Tibial nerve (tissue), 4 donors: ENCODE measurements around the gene GPR3. TPM values are rescaled to one million over a fixed set of nuclear protein-coding genes. Genes with fewer than 3 reads are reported as not detected.

ENCODE experiments used
- DNase-seq, 2 donors: peaks; one replicate each; pipeline ENCODE4 v3.0.0-alpha.2; 2019; ENCODE audit warnings: low spot score in 2 of 2
- H3K27ac ChIP-seq, 4 donors: fragments of 200-600 bp; sonication (generic) in 3 of 4; one replicate each; pipeline ENCODE4 v1.5.1; 2017 to 2019; ENCODE audit warnings: mild to moderate bottlenecking in 1 of 4
- H3K27me3 ChIP-seq, 2 donors: fragments of 200-600 bp; sonication (generic) in 1 of 2; one replicate each; pipeline versions ENCODE4 v1.5.1 to v1.6.0; 2017 to 2019
- H3K36me3 ChIP-seq, 3 donors: fragments of 200-600 bp; sonication (generic); one replicate each; pipeline ENCODE4 v1.5.1; 2018 to 2019
- H3K4me1 ChIP-seq, 4 donors: fragments of 200-600 bp; sonication (generic) in 3 of 4; one replicate each; pipeline ENCODE4 v1.5.1; 2017 to 2019
- H3K4me3 ChIP-seq, 4 donors: fragments of 200-600 bp; sonication (generic) in 3 of 4; one replicate each; pipeline ENCODE4 v1.5.1; 2017 to 2019; ENCODE audit warnings: mild to moderate bottlenecking in 1 of 4, moderate library complexity in 1 of 4
- H3K9me3 ChIP-seq, 4 donors: fragments of 200-600 bp; sonication (generic) in 3 of 4; one replicate each; pipeline ENCODE4 v1.5.1; 2017 to 2019
- CTCF ChIP-seq, 5 experiments: fragments of 200-600 bp in 3 of 5; fragments of 450-650 bp in 2 of 5; sonication (generic) in 3 of 5; IDR thresholded peaks; one replicate each; pipeline ENCODE4 v1.5.1; 2016 to 2019; ENCODE audit warnings: antibody characterized with exemption in 5 of 5, mild to moderate bottlenecking in 3 of 5, moderate library complexity in 2 of 5
- EP300 ChIP-seq, 2 donors: sonication (generic); formaldehyde crosslinking; IDR thresholded peaks; one replicate each; pipeline ENCODE4 v1.6.1; 2017; ENCODE audit warnings: antibody characterized with exemption in 2 of 2, mild to moderate bottlenecking in 1 of 2
- POLR2A ChIP-seq, 2 donors: fragments of 450-650 bp; IDR thresholded peaks; one replicate each; pipeline ENCODE4 v1.6.1; 2017; ENCODE audit warnings: antibody characterized with exemption in 2 of 2, mild to moderate bottlenecking in 2 of 2, moderate library complexity in 2 of 2
- WGBS, 2 donors: methylation state at CpG; one replicate each; pipeline ENCODE4 v1.1.5; 2018; 5-methylcytosine and 5-hydroxymethylcytosine counted together
- total RNA-seq, 4 donors: library from RNA; depleted of rRNA; stranded (reverse); fragments of >200 nt; gene quantifications; one replicate each; pipeline ENCODE4 v1.1.0, GENCODE V29; 2016

GPR3 gene
- total RNA-seq, 4 donors from 2014 or later: not detected

- Histone ChIP-seq H3K27ac (no peak overlapping the region), H3K27me3 (no peaks in the 10 kb centered on the region), H3K36me3 (peaks cover 9 to 99% (median 45%) of the 10 kb centered on the region in 3 donors), H3K4me3 (no peak overlapping the region), H3K9me3 (no peaks in the 10 kb centered on the region), H3K4me1 (peaks cover 0 to 31% (median 2%) of the 10 kb centered on the region in 4 donors)
- no peak for DNase-seq
- WGBS, 2 donors: 63 to 82% methylated on average over 2 of the region's 2 CpGs
- TF ChIP-seq CTCF (IDR thresholded peaks at IDR 0.05): no peak
- TF ChIP-seq POLR2A (IDR thresholded peaks at IDR 0.05): no peak
- TF ChIP-seq EP300 (IDR thresholded peaks at IDR 0.05): no peak
Measured at GRCh38 chr1:27410709-27411108, 18.3 kb downstream of the GPR3 start.

GRCh38 chr1:27412502-27412901 is 20.1 kb downstream of the GPR3 start:
- no peak for TF ChIP-seq POLR2A (IDR thresholded peaks at IDR 0.05)
- no peak for TF ChIP-seq CTCF (IDR thresholded peaks at IDR 0.05)
- TF ChIP-seq EP300 (IDR thresholded peaks at IDR 0.05): no peak
- Histone ChIP-seq H3K36me3 (peaks cover 5 to 99% (median 47%) of the 10 kb centered on the region in 3 donors), H3K4me1 (peaks cover 0 to 31% (median 8%) of the 10 kb centered on the region in 4 donors), H3K9me3 (no peaks in the 10 kb centered on the region), H3K4me3 (no peak overlapping the region), H3K27me3 (no peaks in the 10 kb centered on the region), H3K27ac (peak overlapping the region in 1 of 4 donors; percentile 16)
- DNase-seq: no peak
- 88 to 89% methylated on average over 4 of the region's 4 CpGs for WGBS, 2 donors

GRCh38 chr1:27413004-27413403 is 20.6 kb downstream of the GPR3 start:
- Histone ChIP-seq H3K36me3 (peaks cover 5 to 99% (median 46%) of the 10 kb centered on the region in 3 donors), H3K9me3 (no peaks in the 10 kb centered on the region), H3K4me3 (no peak overlapping the region), H3K27me3 (no peaks in the 10 kb centered on the region), H3K27ac (peak overlapping the region in 1 of 4 donors; percentile 16), H3K4me1 (peaks cover 0 to 36% (median 12%) of the 10 kb centered on the region in 4 donors)
- no peak for DNase-seq
- WGBS, 2 donors: 82% methylated on average over 4 of the region's 4 CpGs
- TF ChIP-seq POLR2A (IDR thresholded peaks at IDR 0.05): no peak
- no peak for TF ChIP-seq CTCF (IDR thresholded peaks at IDR 0.05)
- TF ChIP-seq EP300 (IDR thresholded peaks at IDR 0.05): no peak

GRCh38 chr1:27414091-27414490 is 21.7 kb downstream of the GPR3 start:
- Histone ChIP-seq H3K27ac (peak overlapping the region in 1 of 4 donors; percentile 15), H3K27me3 (no peaks in the 10 kb centered on the region), H3K4me3 (no peak overlapping the region), H3K36me3 (peaks cover 5 to 89% (median 35%) of the 10 kb centered on the region in 3 donors), H3K4me1 (peaks cover 0 to 47% (median 23%) of the 10 kb centered on the region in 4 donors), H3K9me3 (no peaks in the 10 kb centered on the region)
- TF ChIP-seq CTCF (IDR thresholded peaks at IDR 0.05) (no peak), EP300 (IDR thresholded peaks at IDR 0.05) (no peak), POLR2A (IDR thresholded peaks at IDR 0.05) (no peak)
- WGBS, 2 donors: 90 to 95% methylated on average over 1 of the region's 1 CpG
- no peak for DNase-seq

GRCh38 chr1:27416387-27417111 is 24.1 kb downstream of the GPR3 start:
- peaks cover 0 to 71% (median 28%) of the 10 kb centered on the region in 4 donors for H3K4me1 ChIP-seq
- DNase-seq: no peak
- H3K36me3 ChIP-seq: peaks cover 5 to 65% (median 25%) of the 10 kb centered on the region in 3 donors
- no peak overlapping the region for H3K4me3 ChIP-seq
- 67 to 75% methylated on average over 3 of the region's 3 CpGs for WGBS, 2 donors
- no peaks in the 10 kb centered on the region for H3K27me3 ChIP-seq
- peak overlapping the region in 3 of 4 donors; percentile 1 to 94 (median 85) for H3K27ac ChIP-seq
- H3K9me3 ChIP-seq: no peaks in the 10 kb centered on the region
- TF ChIP-seq CTCF (IDR thresholded peaks at IDR 0.05) (peak; percentile 42 to 59 (median 49)), POLR2A (IDR thresholded peaks at IDR 0.05) (no peak), EP300 (IDR thresholded peaks at IDR 0.05) (peak in 1 of 2 donors; percentile 19)
